IPS-11a (cell line): ENCODE data around the gene PCDH17.

Source experiments
- H3K4me3 ChIP-seq: one replicate; pipeline ENCODE4 v1.5.1; 2013; ENCODE audit warnings: low read depth, low read length, control low read depth

The PCDH17 gene, protein sequence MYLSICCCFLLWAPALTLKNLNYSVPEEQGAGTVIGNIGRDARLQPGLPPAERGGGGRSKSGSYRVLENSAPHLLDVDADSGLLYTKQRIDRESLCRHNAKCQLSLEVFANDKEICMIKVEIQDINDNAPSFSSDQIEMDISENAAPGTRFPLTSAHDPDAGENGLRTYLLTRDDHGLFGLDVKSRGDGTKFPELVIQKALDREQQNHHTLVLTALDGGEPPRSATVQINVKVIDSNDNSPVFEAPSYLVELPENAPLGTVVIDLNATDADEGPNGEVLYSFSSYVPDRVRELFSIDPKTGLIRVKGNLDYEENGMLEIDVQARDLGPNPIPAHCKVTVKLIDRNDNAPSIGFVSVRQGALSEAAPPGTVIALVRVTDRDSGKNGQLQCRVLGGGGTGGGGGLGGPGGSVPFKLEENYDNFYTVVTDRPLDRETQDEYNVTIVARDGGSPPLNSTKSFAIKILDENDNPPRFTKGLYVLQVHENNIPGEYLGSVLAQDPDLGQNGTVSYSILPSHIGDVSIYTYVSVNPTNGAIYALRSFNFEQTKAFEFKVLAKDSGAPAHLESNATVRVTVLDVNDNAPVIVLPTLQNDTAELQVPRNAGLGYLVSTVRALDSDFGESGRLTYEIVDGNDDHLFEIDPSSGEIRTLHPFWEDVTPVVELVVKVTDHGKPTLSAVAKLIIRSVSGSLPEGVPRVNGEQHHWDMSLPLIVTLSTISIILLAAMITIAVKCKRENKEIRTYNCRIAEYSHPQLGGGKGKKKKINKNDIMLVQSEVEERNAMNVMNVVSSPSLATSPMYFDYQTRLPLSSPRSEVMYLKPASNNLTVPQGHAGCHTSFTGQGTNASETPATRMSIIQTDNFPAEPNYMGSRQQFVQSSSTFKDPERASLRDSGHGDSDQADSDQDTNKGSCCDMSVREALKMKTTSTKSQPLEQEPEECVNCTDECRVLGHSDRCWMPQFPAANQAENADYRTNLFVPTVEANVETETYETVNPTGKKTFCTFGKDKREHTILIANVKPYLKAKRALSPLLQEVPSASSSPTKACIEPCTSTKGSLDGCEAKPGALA (N-terminal part only)

DNA sequence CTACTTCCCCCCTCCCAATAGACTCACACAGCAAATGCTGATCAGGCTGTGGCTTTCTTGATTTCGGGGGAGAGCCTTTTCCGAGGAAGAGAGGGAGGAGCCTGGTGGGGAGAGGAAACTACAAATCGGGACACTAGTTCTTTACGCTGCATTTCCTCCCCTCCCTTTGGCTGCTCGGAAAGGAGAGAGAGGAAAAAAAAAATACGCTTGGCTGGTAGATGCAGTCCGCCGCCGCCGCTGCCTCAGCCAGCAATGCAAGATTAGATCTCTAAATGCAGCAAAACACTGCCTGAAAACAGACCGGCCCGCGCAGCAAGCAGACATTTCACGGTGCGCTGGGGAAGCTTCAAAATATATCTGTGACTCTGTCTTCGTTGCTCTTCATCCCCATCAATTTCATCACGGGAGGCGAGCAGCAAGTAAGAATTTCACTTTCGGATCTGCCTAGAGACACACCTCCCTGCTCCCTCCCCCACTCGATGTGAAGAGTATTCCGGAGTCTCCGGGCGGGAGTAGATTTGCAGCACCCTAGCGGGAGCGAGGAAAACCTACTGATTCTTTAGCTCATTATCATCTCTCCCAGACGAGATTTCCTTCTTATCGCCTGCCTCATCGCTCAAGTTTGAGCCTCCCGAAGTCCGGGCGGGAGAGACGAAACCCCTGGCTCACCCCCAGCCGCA is at the start of gene PCDH17:
Gene PCDH17 (plus strand): TSS at position 149 of the 680 bp plus-strand sequence. CDS start 803 bp downstream, outside the sequence.
- peak within 1 kb of the TSS; percentile 47 for H3K4me3 ChIP-seq

DNA sequence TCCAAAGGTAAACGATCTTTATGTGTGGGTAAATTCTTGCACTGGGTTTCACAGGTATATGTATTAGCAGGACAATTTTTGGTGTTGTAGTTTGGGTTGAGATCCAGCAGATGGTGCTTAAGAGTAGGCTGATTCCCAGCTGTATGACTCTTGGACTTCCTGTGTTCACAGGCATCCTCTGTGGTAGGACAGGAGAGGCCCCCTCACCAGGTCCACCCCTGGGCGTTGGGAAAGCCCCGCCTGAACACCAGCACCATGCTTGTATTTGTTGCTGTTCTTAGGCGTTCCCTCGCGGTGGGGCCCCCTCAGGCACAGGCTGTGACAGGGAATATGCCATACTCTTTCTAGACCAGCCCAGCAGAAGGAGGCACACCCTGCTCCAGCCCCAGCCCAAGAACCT is 49.5 kb upstream of the PCDH17 start:
- H3K4me3 ChIP-seq, result no peak overlapping the region

DNA sequence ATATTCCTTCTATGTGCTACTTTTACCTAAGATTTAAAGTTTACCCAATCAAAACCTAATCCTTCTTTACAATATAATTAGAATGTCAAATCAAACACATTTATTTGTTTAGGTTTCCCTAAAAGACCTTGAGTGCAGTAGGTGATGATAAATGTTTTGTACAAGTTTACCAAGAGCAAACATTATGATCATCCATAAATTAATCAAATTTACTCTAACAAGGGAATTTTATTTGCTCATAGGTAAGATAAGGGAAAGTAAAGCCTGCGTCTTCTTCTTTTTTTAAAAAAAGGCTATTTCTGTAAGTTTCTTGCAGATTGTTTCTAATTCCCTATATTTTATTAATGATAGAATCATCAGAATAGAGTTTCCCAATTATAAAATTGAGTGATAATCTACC is 48.0 kb upstream of the PCDH17 start:
- H3K4me3 ChIP-seq, result no peak overlapping the region

DNA sequence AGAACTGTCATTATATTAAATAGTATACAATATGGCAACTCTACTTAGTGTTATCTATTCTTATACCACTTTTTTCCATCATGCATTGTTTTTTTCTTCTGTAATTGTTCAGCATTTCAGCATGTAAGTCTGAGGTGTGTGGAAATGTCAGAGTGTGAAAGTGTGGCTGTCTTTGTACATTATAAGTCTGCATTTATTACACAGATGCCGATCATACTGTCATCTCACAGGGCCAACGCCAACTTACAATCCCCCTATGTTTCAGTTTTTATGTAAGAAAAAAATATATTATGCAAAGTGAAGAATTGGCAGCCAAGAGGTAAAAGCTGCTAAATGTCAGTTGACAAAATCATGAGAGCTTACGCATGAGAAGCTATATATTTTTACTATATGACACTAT is 42.9 kb upstream of the PCDH17 start:
- no peak overlapping the region for H3K4me3 ChIP-seq

DNA sequence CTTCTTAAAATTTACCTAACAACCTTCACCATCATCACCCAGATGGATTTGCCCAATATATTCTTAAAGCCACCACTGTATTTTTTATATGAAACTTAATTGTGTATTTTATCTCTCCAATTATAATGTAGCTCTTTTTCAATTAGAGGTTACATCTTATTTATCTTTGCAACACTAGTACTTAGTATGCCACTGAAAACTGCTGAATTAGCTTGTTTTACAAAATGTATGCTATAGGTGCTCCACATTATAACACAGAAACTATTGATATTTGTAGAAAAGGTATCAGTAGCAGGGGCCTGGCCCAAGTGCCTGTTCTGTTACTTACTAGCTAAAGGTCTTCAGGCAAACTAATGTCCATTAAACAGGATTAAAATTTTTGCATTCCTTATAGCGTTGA is 35.8 kb upstream of the PCDH17 start:
- no peak overlapping the region for H3K4me3 ChIP-seq

DNA sequence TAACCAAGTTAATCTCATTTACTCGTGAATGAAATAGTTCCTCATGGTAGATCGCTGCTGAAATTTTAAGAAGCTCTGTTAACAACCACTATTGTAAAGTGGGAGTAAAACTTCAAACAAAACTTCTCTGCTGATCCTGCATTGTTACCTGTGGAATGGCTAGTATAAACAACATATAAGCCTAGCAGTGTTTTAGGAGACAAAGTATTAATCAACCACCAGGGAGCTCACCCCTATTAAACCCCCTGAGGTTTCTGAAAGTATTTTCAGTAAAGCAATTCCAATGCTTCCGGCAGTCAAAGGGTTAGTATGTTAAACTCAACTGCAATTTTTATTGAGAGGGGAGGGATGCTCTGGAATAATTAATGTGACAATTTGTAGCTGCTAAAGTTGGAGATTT is 30.0 kb upstream of the PCDH17 start:
- H3K4me3 ChIP-seq, result no peak overlapping the region

DNA sequence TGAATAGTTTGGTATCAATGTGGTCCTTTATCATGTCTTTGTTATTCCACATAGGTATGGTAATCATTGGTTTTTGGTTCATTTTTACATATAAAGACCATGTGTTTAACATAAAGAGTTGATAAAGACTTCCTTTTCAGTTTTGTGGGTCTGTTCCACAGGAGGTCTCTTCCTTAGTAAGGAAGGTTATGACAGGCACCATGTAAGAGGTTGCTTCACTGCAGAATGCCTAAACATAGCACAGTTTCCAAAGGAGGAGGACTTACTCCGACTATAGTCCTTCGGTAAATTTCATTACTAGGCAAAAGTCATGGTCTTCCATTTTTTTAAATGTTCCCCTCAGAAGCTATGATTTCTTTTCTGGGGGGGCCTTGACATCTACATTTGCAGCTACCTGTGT is 27.1 kb upstream of the PCDH17 start:
- no peak overlapping the region for H3K4me3 ChIP-seq

DNA sequence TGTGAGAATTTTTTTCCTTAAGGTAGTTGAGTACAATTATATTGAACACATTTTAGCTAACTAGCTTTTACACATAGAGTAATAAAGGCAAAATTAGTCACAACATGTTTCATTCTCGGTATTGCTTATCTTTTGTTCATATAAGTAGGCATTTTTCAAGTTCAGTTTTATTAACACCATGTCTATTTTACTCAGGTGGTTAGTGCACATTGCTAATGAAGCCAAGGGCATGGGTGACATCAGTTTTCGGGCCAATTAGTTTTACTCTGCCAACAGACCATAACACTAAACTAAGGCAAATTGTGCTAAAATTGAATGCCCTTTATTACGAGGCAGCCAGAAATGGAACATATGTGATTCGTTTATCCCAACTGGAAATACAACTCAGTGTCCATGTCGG is 19.6 kb upstream of the PCDH17 start:
- no peak overlapping the region for H3K4me3 ChIP-seq

DNA sequence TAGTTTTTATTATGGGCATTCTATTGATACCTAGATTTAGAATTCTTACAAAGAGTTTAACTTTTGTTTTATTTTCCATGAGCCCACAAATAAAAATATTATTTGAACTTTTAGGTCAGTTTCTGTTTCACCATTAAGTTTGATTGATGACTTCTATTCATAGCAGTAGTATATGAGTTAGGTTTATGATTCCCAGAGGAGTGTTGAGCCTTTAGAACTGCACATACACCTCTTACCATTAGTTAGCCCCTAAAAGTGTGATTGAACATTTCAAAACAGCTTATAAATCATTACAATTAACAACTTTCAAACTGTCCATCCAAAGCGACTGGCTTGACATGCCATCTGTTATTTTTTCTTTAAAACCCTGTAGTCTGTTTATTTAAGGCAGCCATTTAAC is 19.0 kb upstream of the PCDH17 start:
- H3K4me3 ChIP-seq, result no peak overlapping the region

DNA sequence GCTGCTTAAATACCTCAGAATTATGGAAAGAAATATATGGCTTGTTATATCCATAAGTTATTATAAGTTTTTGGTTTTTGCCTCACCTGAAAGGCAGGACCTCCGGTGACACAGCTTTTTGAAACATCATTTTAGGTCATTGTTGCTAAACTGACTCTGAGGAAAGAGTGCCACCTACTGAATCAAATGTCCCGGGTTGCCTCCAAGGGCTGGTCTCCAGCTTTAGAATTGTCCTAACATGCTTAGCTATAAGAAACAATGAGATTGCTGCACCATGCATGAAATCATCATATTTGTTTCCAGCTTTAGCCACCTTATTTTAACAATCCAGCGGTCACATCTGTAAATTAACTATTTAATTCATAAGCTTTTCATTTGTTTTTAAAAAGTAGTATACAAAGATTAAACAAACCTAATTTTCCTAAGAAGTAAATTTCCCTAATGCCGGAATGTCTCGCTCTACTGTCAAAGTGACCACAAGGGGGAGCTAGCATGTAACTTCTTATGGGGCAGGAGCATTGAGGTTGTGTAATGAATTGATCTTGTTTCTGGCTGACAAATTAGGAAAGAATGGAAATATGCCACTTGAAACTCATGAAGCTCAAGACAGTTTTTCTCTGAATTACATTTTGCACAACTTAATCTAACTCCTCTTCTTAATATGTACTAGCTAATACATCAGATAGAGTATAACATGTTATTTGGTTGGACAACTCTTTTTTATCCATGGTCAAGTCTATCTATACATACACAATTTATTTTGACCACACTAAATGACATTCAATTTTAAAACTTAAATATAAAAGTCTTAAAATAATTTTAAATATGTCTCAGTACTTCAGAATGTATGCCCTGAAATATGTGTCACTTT is 6.7 kb upstream of the PCDH17 start:
- H3K4me3 ChIP-seq, result no peak overlapping the region

DNA sequence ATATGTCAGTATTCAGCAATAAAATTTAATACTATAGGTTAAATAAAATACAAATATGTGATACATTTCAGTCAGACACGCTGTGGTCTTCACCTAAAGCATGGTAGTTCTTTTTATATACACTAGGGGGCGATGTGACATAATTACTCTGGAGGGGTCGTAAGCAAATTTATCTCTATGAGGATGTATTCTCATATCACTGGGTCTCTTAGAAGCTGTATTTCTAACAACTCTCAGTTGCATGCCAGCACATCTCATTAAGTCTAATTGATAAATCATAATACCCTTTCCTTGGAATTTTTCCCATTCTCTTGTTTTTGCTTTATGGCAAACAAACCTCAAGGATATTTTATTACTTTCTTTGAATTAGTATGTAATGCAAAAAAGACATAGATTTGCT is 3.9 kb upstream of the PCDH17 start:
- no peak overlapping the region for H3K4me3 ChIP-seq

DNA sequence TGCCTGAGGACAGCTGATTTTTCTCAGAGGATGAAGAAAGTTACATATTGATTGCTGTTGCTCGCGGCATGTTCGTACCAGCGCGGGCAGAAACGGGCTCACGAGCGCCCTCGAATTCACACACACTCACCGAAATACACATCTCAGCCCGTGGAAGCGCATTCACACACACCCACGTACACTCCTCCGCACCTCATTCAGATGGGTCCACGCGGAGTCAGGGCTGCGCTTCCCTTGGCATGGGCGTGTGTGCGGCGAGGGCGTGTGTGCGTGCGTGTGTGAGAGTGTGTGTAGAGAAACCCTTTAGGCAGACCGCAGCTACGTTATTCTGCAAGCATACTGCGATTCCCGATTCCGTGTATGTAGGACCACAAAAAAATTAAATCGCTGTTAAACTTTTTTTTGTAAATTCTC is 2.1 kb upstream of the PCDH17 start:
- peak overlapping the region; percentile 67 for H3K4me3 ChIP-seq

DNA sequence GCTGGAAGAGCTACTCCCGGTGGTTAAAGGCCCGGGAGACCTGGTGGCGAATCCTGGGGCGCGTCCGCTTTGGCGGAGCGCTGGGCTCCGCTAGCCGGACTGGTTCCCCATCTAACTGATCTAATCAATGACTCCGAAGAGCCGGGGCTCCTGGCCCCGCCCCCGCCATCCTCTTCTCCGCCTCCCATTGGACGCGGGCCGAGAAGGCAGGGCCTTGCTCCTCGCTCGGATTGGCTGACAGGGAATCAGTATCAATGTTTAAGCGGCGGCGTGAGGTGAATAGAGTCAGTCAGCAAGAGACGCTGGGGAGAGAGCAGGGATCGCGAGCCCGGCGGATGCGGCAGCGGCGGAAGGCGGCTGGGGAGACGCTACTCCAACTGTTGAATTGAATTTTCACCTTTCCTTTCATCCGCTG is 1.7 kb upstream of the PCDH17 start:
- H3K4me3 ChIP-seq, result peak overlapping the region; percentile 67

DNA sequence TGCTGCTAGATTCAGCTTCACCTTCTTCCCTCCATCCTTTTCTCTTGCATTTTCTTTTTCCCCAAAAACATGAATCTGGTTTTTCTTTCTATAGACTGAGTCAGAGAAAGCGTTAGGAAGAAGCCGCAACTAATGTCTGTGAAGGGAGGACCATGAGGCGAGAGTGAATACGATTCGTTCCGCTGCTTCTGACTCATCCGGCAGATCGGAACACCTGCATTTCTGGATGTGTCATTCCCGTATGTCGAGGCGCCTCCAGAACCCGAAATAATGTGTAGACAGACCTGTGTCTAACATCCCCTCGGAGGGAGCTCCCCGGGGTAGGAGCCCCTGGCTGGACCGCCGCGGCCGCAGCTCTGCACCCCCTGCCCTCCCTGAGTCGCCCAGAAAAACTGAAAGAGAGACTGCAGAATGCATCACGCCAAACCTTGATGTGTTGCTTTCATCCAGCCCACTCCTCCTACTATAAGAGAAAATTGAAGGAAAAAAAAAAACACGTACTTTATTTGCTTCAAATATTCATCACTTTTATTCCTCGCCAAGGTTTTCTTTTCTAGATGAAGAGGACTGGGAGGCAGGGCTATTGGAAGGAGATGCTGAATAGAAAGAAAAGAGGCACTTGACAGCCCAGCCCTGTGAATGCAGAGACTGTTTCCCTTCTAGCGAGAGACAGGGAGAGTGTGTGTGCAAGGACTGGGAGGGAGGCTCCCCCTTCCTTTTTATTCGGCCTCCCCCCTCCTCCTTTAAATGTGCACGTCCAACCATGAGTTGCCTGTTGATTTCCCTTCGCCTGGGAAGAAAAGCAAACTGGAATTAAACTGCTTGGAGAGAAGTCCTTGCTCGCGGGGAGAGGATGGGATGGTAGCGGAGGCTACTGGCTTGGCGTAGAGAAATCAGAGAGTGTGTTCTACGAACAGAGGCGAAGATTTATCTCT is 616 bp upstream of the PCDH17 start:
- peak overlapping the region; percentile 47 for H3K4me3 ChIP-seq

DNA sequence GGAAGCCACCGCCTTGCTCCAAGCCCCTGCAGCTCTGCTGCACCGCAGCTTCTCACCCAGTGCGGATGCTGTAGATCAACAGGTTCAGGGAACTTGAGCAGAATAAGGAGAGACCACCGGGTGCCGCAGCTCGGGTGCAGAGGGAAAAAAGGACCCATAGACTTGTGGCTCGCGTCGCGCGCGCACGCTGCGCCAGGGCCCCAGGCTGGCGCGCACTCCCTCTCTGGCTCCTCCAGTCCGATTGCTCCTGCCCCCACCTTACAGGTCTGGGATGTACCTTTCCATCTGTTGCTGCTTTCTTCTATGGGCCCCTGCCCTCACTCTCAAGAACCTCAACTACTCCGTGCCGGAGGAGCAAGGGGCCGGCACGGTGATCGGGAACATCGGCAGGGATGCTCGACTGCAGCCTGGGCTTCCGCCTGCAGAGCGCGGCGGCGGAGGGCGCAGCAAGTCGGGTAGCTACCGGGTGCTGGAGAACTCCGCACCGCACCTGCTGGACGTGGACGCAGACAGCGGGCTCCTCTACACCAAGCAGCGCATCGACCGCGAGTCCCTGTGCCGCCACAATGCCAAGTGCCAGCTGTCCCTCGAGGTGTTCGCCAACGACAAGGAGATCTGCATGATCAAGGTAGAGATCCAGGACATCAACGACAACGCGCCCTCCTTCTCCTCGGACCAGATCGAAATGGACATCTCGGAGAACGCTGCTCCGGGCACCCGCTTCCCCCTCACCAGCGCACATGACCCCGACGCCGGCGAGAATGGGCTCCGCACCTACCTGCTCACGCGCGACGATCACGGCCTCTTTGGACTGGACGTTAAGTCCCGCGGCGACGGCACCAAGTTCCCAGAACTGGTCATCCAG is 964 bp downstream of the PCDH17 start:
- H3K4me3 ChIP-seq, result peak overlapping the region; percentile 47

DNA sequence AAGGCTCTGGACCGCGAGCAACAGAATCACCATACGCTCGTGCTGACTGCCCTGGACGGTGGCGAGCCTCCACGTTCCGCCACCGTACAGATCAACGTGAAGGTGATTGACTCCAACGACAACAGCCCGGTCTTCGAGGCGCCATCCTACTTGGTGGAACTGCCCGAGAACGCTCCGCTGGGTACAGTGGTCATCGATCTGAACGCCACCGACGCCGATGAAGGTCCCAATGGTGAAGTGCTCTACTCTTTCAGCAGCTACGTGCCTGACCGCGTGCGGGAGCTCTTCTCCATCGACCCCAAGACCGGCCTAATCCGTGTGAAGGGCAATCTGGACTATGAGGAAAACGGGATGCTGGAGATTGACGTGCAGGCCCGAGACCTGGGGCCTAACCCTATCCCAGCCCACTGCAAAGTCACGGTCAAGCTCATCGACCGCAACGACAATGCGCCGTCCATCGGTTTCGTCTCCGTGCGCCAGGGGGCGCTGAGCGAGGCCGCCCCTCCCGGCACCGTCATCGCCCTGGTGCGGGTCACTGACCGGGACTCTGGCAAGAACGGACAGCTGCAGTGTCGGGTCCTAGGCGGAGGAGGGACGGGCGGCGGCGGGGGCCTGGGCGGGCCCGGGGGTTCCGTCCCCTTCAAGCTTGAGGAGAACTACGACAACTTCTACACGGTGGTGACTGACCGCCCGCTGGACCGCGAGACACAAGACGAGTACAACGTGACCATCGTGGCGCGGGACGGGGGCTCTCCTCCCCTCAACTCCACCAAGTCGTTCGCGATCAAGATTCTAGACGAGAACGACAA is 1.8 kb downstream of the PCDH17 start:
- H3K4me3 ChIP-seq, result peak overlapping the region; percentile 47
